UCSD-AML1 (cell line): ENCODE results near the gene C2orf49.

Source experiments
- DNase-seq: peaks from one replicate; lab custom pipeline; 2025; ENCODE audit not compliant: unreplicated experiment; lab: John Stamatoyannopoulos, UW

The C2orf49 gene

GRCh38 chr2:105337122-105338019 is at the start of gene C2orf49:
Gene C2orf49, plus strand, starts transcription at chr2:105337540. Its CDS starts 48 bp downstream, at chr2:105337588.
- peak; percentile 89 for DNase-seq

- DNase-seq: peak; percentile 19
Observed at GRCh38 chr2:105287692-105288091, 49.6 kb upstream of the C2orf49 start.

GRCh38 chr2:105288133-105288532 is 49.2 kb upstream of the C2orf49 start:
- no peak for DNase-seq

- DNase-seq: no peak
Observed at GRCh38 chr2:105290981-105291660, 46.2 kb upstream of the C2orf49 start.

GRCh38 chr2:105291981-105292380 is 45.4 kb upstream of the C2orf49 start:
- DNase-seq: no peak

GRCh38 chr2:105294046-105294445 is 43.3 kb upstream of the C2orf49 start:
- DNase-seq: no peak

GRCh38 chr2:105294844-105295481 is 42.4 kb upstream of the C2orf49 start:
- DNase-seq: peak; percentile 16

- DNase-seq: no peak
Observed at GRCh38 chr2:105296017-105296611, 41.2 kb upstream of the C2orf49 start.

GRCh38 chr2:105297216-105297615 is 40.1 kb upstream of the C2orf49 start:
- no peak for DNase-seq

GRCh38 chr2:105298017-105298416 is 39.3 kb upstream of the C2orf49 start:
- DNase-seq: no peak

GRCh38 chr2:105299290-105299689 is 38.0 kb upstream of the C2orf49 start:
- DNase-seq: no peak

- DNase-seq: no peak
Observed at GRCh38 chr2:105301646-105302045, 35.7 kb upstream of the C2orf49 start.

- DNase-seq: no peak
Observed at GRCh38 chr2:105307146-105307545, 30.2 kb upstream of the C2orf49 start.

- DNase-seq: no peak
Observed at GRCh38 chr2:105307550-105307949, 29.8 kb upstream of the C2orf49 start.

GRCh38 chr2:105307962-105308361 is 29.4 kb upstream of the C2orf49 start:
- no peak for DNase-seq

- no peak for DNase-seq
Observed at GRCh38 chr2:105308382-105309146, 28.8 kb upstream of the C2orf49 start.

- no peak for DNase-seq
Observed at GRCh38 chr2:105309147-105309545, 28.2 kb upstream of the C2orf49 start.

GRCh38 chr2:105313877-105314276 is 23.5 kb upstream of the C2orf49 start:
- DNase-seq: no peak

GRCh38 chr2:105315314-105315713 is 22.0 kb upstream of the C2orf49 start:
- DNase-seq: no peak

GRCh38 chr2:105317937-105318336 is 19.4 kb upstream of the C2orf49 start:
- DNase-seq: no peak
